LNCAP (cell line): ENCODE data around the gene KCNQ2.

Source experiments
- TF ChIP-seq, protein P1 (sequence below): fragments of 450-650 bp; IDR thresholded peaks from 2 replicates; pipeline ENCODE4 v1.5.1; 2017; ENCODE audit warnings: mild to moderate bottlenecking

The KCNQ2 gene

DNA sequence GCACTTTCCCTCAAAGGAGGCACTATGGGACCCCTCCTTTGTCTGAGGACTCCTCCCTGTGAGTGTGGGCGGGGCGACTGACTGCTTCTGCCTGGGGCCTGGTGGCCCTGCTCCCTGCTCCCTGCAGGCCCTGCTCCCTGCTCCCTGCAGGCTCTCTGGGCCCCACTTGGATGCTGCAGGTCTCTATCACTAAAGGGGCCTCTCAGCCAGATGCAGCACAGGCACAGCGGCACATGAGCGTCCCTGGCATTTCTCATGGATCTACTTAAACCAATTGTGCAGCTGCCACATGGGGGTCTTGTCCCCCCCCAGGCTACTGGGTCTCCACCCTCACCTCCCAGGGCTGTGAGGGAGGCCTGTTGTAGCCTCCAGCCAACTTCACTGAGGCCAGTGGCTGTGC is 18.6 kb upstream of the KCNQ2 start:
- TF ChIP-seq, protein P1, sequence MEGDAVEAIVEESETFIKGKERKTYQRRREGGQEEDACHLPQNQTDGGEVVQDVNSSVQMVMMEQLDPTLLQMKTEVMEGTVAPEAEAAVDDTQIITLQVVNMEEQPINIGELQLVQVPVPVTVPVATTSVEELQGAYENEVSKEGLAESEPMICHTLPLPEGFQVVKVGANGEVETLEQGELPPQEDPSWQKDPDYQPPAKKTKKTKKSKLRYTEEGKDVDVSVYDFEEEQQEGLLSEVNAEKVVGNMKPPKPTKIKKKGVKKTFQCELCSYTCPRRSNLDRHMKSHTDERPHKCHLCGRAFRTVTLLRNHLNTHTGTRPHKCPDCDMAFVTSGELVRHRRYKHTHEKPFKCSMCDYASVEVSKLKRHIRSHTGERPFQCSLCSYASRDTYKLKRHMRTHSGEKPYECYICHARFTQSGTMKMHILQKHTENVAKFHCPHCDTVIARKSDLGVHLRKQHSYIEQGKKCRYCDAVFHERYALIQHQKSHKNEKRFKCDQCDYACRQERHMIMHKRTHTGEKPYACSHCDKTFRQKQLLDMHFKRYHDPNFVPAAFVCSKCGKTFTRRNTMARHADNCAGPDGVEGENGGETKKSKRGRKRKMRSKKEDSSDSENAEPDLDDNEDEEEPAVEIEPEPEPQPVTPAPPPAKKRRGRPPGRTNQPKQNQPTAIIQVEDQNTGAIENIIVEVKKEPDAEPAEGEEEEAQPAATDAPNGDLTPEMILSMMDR = no peak

DNA sequence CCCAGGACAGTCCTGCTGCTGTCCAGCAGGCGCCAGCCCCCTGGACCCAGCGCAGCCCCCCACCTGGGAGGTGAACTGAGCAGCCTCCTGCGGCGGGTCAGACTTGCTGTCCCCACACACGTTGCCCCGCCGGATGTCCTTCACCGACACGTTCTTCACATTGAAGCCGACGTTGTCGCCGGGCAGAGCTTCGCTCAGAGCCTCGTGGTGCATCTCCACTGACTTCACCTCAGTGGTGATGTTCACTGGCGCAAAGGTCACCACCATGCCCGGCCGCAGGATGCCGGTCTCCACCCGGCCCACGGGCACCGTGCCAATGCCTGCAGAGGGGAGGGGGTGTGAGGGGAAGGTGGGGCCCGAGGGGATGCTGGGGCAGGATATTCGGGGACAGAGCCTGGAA is 18.0 kb upstream of the KCNQ2 start:
- TF ChIP-seq, protein P1 = no peak

DNA sequence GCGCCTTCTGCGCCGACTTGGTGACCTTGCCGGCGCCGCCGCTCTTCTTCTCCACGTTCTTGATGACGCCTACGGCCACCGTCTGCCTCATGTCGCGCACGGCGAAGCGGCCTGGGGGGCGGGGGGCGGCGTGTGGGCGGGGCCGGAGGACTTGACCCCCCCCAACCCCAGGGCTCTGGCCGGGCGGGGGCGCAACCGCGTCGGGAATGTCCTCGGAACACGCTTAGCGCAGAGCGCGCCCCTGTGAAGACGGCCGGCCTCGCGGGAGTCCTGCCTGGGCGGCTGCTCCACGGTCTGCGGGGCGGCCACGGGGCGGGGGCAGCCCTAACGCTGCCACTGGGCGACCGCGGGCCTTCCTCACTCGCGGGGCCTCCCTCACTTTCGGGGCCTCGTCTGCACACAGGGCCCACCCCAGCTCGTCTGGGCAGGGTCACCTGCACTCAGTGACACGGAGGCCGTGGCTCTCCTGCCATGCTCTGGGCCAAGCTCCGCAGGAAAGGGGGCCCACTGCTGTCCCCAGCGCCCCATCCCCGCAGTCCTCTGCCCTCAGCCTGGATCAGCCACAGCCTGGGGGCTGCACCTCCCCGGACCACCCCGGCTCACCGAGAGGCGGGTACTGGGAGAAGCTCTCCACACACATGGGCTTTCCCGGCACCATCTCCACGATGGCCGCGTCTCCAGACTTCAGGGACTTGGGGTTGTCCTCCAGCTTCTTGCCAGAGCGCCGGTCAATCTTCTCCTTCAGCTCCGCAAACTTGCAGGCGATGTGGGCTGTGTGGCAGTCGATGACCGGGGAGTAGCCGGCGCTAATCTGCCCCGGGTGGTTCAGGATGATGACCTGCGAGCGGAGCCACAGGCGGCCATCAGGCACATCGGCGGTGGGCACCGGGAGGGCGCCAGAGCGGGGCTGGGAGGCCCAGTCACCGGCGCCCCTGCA is 16.1 kb upstream of the KCNQ2 start:
- TF ChIP-seq, protein P1 = no peak

DNA sequence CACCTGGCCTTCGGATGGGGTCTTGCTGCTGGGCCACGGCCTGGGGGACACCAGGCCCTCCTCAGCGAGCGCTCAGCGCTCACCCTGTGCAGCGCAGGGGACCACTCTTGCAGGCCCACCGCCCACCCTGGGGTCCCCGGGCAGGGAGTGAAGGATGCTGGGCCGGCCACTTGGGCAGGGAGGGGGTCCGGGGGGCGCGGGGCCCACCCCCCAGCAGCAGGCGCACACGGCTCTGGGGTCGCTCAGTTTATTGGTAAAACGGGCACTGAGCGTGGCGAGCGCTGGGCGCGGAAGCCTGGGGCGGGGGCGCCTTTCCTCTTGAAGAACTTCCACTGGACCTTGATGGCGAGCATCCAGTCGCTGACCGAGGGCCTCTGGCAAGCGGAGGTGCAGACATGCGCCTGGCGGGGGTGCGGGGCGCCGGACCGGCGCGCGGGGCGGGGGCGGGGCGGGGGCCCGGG is 15.4 kb upstream of the KCNQ2 start:
- TF ChIP-seq, protein P1 = no peak

DNA sequence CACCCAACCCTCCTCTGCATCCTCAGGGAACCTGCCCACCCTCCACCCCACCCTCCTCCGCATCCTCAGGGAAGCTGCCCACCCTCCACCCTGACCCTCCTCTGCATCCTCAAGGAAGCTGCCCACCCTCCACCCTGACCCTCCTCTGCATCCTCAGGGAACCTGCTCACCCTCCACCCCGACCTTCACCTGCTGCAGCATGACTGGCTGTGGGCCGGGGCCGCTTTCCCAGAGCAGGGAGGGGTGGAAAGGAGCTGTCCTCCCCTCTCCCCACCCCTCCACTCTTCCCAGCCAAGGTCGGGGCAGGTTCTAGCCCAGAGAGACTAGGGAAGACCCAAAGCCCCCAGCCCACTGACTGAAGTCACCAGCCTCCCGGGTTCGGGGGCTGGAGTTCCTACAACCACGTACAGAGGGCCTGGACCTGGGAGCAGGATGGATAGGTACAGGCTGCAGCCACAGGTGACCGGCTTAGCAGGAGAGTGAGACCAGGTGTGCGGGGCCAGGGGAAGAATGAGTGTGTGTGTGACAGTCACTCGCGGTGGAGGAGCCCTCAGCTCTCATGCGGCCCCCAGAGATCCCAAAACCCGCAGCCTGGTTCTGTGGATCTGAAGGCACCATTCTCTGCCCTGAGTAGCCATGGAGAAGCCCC is 14.8 kb upstream of the KCNQ2 start:
- TF ChIP-seq, protein P1 = no peak

DNA sequence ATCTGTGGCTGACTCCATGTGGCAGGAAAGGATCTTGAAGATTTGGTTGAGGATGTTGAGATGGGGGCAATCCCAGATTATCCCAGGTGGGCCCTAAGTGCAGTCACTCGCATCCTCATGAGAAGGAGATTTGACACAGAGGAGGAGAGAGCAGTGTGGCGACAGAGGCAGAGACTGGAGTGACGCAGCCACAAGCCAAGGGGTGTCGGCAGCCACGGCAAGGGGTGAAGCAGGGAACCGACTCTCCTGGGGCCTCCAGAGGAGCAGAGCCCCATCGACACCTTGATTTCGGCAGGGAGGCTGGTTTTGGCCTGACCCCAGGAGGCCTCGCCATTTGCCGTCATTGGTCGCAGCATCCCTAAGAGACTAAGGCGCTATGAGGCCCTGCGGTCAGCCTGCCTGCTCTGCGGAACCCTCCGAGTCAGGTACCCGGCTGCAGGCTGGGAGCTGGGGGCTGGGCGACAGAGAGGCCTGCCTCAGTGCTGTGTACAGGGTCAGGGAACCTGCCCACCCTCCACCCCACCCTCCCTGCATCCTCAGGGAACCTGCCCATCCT is 13.9 kb upstream of the KCNQ2 start:
- TF ChIP-seq, protein P1 = no peak

DNA sequence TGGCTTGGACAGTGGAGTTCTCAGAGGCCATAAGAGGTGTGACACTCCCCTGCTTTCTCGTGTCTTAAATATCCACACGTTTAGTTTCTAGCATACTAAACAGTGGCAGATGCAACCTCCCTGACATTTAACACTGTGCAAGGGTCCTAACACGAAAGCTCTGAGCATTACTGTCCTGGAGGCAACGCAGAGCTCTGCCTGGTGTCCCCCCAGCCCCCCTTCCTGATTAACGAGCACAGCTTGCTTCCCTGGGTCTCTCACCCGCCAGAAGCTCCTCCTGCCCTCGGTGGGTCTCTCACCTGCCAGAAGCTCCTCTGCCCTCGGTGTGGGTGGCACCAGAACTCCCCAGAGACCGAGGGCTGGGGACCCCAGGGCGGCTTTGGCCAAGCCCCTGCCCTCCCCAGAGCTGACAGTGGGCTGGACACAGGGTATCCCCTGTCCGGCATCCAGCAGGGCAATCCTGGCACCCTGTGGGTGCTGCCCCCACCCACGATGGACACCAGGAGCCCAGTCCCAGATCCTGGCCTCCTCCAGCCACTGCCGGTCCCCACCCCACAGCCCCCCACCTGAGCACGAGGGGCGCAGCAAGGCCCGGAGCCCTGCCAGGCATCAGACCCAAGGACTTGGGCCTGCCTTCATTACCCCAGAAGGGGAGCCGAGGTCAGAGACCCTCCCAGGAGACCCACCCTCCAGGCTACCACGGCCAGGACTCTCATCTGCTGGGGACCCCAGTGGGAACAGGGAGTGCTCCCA is 12.4 kb upstream of the KCNQ2 start:
- TF ChIP-seq, protein P1 = no peak
